Urinary bladder (tissue), 4 donors: Measurements from ENCODE around the gene SLC16A12. TPM values are rescaled to one million over a fixed set of nuclear protein-coding genes. Genes with fewer than 3 reads are reported as not detected.

Source experiments
- DNase-seq: peaks from one replicate; pipeline ENCODE4 v3.0.0-alpha.2; 2015; ENCODE audit errors: extremely low spot score
- H3K27ac ChIP-seq: one replicate; pipeline ENCODE4 v1.5.1; 2013; ENCODE audit warnings: low read depth, mild to moderate bottlenecking, moderate library complexity
- H3K36me3 ChIP-seq: one replicate; pipeline ENCODE4 v1.6.1; 2013; ENCODE audit warnings: mild to moderate bottlenecking, moderate library complexity; ENCODE audit not compliant: insufficient read depth
- H3K4me1 ChIP-seq: one replicate; pipeline ENCODE4 v1.6.1; 2013; ENCODE audit warnings: mild to moderate bottlenecking, moderate library complexity; ENCODE audit not compliant: insufficient read depth
- H3K4me3 ChIP-seq: one replicate; pipeline ENCODE4 v1.5.1; 2013; ENCODE audit warnings: low read depth, low read length
- WGBS: extraction: QIAGEN DNeasy Blood & Tissue Kit; methylation state at CpG from one replicate; pipeline ENCODE4 v1.1.7; 2013; 5-methylcytosine and 5-hydroxymethylcytosine counted together
- polyA plus RNA-seq: library from polyadenylated mRNA; stranded (reverse); fragments of 200-250 nt; gene quantifications from one replicate; pipeline ENCODE4 v1.2.3, GENCODE V29; 2013
- total RNA-seq: library from RNA; depleted of rRNA; stranded (reverse); fragments of >200 nt; gene quantifications from one replicate; pipeline ENCODE4 v1.2.3, GENCODE V29; 2014
- donor health status: healthy with polysubstance abuse.
- donor health status: healthy.

The SLC16A12 gene
- total and polyA plus RNA-seq, 2 donors, result 1.1 to 4.2 TPM

DNA sequence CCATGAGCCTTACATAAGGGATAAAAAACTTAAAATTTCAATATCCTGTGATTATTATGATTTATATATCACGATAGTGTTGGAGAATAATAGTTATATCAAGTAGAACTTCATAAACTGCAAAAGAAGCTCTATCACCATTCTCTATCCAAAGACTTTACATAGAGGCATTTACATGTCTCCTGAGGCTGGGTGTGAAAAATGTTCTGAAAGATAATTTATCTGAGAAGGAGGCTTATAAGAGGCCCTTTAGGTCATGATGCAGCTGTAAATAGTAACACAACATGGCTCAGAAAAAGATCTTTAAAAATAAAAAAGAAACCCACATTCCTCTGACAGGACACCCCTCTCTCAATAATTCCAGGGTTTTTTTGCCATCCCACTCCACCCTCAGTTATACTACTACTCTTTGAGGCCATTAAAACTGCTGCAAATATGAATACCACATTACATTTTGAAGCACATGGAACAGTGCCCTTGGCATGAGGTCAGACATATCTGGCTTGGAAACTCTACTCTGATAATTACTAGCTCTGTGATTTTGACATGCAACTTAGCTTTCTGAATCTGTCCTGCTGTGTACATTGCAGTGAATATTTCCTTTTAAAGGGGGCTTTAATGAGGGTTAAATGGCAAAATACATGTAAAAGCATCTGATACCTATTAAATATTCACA lies 55.5 kb downstream of the SLC16A12 start:
- Histone ChIP-seq H3K36me3 (no peaks in the 10 kb centered on the region), H3K27ac (no peak overlapping the region), H3K4me1 (peaks cover 2% of the 10 kb centered on the region), H3K4me3 (no peak overlapping the region)
- DNase-seq, result no peak
- 68% methylated on average over 1 of the region's 1 CpG for WGBS

DNA sequence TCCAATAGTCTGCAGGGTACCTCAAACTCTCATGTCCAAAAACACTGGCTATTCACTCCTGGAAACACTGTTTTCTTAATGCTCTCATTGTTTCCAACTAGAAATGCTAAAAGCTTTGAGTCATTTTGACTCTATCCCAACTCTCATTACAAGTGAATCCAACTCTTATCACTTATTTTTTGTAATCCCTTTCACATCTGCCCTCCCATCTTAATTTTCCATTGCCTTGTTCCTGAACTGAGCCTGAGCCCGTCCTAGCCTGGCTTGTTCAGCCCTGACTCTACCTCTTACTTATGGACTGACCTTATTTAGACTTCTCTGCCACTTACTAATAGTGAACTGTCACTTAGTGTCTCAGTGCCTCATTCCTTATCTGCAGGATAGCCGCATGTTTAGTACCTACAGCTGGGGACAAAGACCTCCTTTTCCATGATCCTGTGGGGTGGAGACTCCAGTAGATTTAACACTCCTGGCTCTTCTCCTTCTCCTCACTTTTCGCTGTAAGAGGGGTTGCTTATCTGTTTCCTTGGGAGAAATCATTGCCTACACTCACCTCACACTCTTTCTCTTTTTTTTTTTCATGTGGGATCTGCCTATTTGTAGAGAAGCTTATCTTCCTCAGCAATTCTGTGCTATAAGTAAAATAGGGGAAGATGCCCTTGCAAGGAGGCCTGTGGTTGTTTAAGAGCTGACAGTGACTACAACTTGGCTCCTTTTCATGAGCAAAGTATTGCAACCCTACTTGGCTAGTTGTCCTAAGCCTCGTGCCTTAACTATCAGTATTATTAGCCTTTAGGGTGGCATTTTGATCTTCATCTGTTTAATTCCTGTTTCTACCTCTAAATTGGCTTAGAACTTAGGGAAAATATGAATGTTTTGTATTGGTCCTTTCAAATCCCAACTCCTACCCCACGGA lies 56.4 kb downstream of the SLC16A12 start:
- no peaks in the 10 kb centered on the region for H3K36me3 ChIP-seq
- 53% methylated on average over 5 of the region's 5 CpGs for WGBS
- DNase-seq, result no peak
- H3K4me1 ChIP-seq, result peaks cover 2% of the 10 kb centered on the region
- H3K4me3 ChIP-seq, result no peak overlapping the region
- H3K27ac ChIP-seq, result no peak overlapping the region

DNA sequence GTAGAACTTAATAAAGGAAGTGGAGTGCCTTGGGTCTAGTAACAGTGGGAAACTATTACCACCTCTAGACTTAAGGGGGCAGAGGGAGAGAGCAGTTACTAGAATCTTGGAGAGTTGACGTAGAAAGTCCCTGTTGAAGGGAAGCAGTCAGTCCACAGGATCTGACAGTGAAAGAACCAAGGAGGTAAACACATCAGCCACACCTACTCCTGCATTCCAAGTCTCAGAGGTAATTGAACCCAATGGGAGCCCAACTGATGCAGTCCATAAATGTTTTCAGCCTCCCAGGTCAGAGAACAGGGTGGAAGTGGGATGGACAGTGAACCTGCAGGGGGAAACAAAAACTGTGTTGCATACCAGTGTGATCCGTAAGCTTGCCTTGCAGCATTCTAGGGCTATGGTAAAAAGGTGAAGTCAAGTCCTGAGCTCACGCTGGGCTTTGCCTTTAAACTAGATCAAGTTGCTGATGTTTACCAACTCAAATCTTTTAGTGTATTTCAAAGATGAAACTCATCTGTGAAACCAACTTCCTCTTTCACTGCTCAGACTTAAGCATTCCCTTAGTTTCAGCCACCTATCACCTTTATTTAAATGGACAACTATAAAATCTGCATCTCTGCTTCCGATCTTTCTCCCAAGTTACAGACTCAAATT lies 57.2 kb downstream of the SLC16A12 start:
- Histone ChIP-seq H3K4me1 (peaks cover 2% of the 10 kb centered on the region), H3K4me3 (no peak overlapping the region), H3K36me3 (no peaks in the 10 kb centered on the region), H3K27ac (no peak overlapping the region)
- 77% methylated on average over 4 of the region's 4 CpGs for WGBS
- no peak for DNase-seq

DNA sequence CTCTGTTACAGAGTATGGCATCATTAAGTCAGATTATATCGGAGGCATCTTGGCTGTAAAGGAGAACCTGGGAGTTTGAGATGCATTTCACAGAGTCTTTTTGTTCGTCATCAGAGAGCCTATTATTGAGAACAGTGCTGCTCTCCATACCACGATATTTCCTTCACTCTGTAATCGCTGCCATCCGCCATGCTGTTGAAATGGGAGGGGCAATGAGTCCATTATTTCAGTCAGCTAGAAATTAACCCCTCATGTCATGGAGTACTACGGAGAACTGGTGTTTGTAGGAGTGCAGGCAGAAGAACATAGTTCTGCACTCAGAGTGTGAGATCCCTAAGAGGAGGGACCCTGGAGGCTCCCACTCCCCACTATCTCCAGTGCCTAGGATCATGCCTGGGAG lies 59.2 kb downstream of the SLC16A12 start:
- 61% methylated on average over 6 of the region's 6 CpGs for WGBS
- Histone ChIP-seq H3K4me3 (no peak overlapping the region), H3K27ac (no peak overlapping the region), H3K36me3 (no peaks in the 10 kb centered on the region), H3K4me1 (peaks cover 2% of the 10 kb centered on the region)
- no peak for DNase-seq

DNA sequence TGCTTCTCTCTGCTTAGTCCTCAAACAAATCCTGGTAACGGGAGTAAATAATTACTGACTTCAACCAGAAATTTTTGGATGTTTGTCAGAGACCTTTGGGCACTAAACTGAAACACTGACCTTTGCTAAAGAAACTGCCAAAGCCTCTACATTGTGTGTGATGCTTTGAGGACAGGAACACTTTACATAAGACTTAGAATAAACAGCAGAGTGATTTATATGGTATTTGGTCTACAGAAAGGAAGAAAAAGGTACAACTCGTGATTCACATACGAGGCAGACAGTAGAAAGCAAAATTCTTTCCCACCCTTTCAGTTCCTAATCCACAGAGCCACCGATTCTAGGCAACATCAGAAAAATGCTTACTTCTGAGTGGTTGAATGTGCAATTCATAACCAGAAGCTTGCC lies 59.8 kb downstream of the SLC16A12 start:
- Histone ChIP-seq H3K36me3 (no peaks in the 10 kb centered on the region), H3K4me3 (no peak overlapping the region), H3K4me1 (peaks cover 2% of the 10 kb centered on the region), H3K27ac (no peak overlapping the region)
- DNase-seq, result no peak
- 18% methylated on average over 4 of the region's 4 CpGs for WGBS

DNA sequence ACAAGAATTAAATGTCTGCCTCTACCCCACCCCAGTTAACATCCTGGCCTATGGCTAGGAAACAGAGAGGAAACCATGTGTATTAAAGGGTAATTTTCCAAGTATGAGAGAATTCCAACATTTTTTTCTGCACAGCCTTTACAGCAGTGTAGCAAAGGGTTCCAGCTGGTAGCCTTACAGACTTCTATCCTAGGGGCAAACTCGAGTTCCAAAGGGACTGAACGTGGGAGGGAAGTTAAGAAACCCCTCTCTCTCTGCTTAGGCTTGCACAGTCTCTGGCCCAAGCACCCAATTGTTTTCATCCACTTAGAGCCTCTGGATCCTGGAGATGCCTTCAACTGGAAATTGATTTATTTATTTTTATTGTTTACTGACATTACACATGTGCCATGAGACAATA lies 60.3 kb downstream of the SLC16A12 start:
- Histone ChIP-seq H3K36me3 (no peaks in the 10 kb centered on the region), H3K4me1 (peaks cover 2% of the 10 kb centered on the region)
- DNase-seq, result no peak

DNA sequence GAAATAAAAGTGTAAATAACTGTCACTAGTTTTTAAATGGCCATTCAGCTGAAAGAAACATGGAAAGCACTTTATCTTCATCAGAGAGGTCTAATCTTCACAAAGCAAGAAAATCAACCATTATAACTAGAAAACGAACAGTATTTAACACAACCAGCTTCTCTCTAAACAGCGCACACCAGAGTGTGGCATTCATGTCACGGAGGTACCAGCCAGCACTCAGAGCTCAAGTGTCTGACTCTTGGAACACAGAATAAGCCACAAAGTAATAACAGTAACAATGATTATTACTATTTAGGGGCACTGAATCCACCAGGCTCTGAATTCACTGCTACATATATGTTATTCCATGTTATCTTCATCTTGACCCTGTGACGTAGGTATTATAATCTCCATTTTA lies 60.9 kb downstream of the SLC16A12 start:
- no peaks in the 10 kb centered on the region for H3K36me3 ChIP-seq
- H3K4me1 ChIP-seq, result peaks cover 2% of the 10 kb centered on the region
- DNase-seq, result no peak
- WGBS, result 88% methylated on average over 4 of the region's 4 CpGs
- H3K27ac ChIP-seq, result no peak overlapping the region
- no peak overlapping the region for H3K4me3 ChIP-seq

More for the DNA sequence above, 60.3 kb downstream of the SLC16A12 start:
- 51% methylated on average over 2 of the region's 2 CpGs for WGBS
- no peak overlapping the region for H3K27ac ChIP-seq
- no peak overlapping the region for H3K4me3 ChIP-seq

DNA sequence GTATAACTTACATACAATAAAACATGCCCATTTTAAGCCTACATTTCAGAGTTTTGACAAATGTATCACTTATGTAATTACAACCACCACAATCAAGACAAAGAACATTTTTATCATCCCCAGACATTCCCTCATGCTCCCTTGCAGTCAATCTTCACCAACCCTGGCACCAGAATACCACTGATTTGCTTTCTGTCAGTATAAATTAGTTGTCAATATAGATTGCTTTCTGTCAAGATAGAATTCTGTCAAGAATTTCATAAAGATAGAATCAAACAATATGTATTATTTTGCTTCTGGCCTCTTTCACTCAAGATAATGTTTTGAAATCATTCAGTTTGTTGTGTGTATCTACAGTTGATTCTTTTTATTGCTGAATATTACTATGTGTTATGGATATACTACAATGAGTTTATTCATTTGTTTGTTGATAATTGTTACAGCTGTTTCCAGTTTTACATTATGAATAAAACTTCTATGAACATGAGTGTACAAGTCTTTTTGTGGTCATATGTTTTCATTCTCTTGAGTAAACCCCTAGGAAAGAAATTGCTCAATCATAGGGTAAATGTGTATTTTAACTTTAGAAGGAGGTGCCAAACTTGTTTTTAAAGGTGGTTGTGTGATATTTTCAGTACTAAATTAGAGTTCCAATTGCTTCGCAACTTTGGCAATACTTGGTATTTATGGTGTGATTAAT lies 64.1 kb downstream of the SLC16A12 start:
- no peak for DNase-seq
- H3K4me3 ChIP-seq, result no peak overlapping the region

DNA sequence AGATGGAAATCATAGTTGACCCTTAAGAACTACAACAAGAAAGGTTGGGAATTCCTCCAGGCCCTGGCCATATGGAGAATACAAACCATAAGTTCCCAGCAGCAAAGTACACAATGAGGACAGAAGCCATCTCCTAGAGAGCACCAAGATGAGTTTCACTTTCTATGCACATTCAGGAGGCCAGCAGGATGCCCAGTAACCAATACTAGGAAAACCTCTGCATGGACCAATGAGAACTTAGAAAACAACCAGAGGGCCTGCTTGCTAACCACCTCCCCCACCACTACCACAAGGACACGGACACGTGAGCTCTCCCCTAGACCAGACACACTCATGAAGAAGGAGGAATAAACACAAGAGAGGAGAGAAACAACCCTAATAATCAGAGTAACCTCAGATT lies 64.8 kb downstream of the SLC16A12 start:
- WGBS, result 91% methylated on average over 2 of the region's 2 CpGs

More for the DNA sequence above, 64.1 kb downstream of the SLC16A12 start:
- H3K36me3 ChIP-seq, result no peaks in the 10 kb centered on the region
- no peak overlapping the region for H3K27ac ChIP-seq
- WGBS, result 93% methylated on average over 1 of the region's 1 CpG
- H3K4me1 ChIP-seq, result peaks cover 2% of the 10 kb centered on the region

DNA sequence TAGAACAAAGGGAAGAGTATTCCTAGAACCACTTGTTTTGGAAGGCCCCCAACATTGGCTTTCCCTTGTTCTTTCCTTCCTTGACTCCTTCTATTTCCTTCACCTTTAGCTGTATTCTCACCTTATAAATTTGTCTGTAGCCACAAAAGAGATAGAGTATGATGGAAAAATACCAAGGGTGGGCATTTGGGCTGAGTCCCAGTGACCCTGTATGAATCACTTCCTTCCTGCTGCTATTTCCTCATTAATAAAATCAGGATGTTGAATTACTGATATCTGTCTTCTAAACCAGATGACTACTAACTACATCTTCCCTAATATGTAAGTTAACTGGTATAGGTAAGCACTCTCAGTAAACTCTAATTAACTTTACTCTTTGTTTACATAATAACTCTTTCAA lies 65.9 kb downstream of the SLC16A12 start:
- Histone ChIP-seq H3K4me3 (no peak overlapping the region), H3K27ac (no peak overlapping the region), H3K36me3 (no peaks in the 10 kb centered on the region), H3K4me1 (no peaks in the 10 kb centered on the region)
- DNase-seq, result no peak

More for the DNA sequence above, 64.8 kb downstream of the SLC16A12 start:
- H3K36me3 ChIP-seq, result no peaks in the 10 kb centered on the region
- H3K27ac ChIP-seq, result no peak overlapping the region
- H3K4me3 ChIP-seq, result no peak overlapping the region
- H3K4me1 ChIP-seq, result peaks cover 2% of the 10 kb centered on the region
- no peak for DNase-seq

DNA sequence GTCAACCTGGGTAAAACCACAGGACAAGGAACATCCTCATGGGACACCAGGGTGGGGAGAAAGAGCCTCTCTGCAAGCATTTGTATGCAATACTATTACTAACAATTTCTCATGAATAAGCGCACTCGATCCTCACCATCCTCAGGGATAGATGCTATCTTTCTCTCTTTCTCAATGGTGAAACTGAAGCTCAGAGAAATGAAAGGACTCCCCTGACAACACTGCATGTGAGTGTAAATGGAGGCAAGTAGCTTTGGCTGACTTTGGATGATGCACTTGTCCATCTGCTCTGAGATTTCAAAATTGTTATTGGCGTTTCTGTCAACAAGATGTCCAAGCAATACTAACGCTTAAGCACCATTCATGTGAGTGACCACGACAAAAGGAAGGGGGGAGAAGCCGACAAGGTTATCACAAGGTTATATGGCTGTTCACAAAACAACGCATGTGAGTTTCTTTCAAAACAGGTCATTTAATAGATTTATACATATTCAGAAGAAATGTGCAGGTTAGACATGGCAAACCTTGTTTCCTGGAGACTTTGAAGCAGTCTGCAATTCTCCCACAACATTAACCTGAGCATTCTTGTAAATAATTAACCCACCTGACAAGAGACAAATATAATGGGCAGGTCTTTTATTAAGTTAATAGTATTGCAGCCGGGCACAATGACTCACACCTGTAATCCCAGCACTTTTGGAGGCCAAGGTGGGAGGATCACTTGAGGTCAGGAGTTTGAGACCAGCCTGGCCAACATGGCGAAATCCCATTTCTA lies 67.0 kb downstream of the SLC16A12 start:
- H3K4me1 ChIP-seq, result no peaks in the 10 kb centered on the region
- no peak for DNase-seq
- whole genome bisulfite sequencing, result 85% methylated on average over 9 of the region's 9 CpGs
- no peaks in the 10 kb centered on the region for H3K36me3 ChIP-seq
- no peak overlapping the region for H3K4me3 ChIP-seq
- no peak overlapping the region for H3K27ac ChIP-seq

DNA sequence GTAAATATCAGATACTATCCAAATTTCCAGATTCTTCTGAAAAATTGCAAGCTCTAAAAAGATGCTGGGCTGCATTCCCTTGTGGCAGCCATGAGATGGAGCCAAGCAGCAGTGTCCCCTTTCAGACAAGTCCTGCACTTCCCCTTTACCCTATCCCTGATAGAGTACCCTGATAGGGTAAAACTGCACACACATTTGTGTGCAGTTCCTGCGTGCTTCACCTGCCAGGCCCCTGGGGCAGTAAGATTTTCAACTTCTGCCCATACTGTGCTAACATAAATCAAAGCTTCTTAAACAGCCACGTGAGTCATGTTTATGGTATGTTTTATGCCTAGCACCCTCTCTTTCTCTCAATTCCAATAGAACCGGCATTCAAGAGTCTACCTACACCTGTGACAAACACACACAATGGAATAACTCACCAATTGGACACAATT lies 68.8 kb downstream of the SLC16A12 start:
- Histone ChIP-seq H3K27ac (no peak overlapping the region), H3K4me3 (no peak overlapping the region), H3K4me1 (no peaks in the 10 kb centered on the region), H3K36me3 (no peaks in the 10 kb centered on the region)
- 29% methylated on average over 3 of the region's 3 CpGs for WGBS
- DNase-seq, result no peak

DNA sequence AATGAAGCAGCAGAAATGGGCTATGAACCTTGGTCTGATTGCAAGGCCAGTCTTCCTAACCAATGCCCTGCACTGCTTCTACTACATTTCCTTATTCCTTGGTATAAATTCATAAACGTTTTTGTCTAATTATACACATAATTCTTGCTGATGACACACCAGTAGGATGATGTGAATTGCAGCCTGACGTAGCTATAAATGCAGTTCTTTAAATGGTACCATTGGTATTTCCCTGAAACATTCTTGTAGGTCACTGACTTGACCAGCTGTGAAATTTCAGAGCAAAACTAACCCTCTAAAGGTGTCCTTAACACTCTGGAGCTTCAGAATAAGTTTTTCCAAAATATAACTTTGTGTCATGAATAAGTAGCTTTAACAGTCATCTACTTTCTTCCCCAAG lies 70.2 kb downstream of the SLC16A12 start:
- Histone ChIP-seq H3K27ac (no peak overlapping the region), H3K4me1 (no peaks in the 10 kb centered on the region), H3K4me3 (no peak overlapping the region), H3K36me3 (no peaks in the 10 kb centered on the region)
- no peak for DNase-seq
- WGBS, result 55% methylated on average over 2 of the region's 2 CpGs
